H9 (cell line): Measurements from ENCODE around the gene SLC26A6. TPM values are rescaled to one million over a fixed set of nuclear protein-coding genes. Genes with fewer than 3 reads are reported as not detected.

ENCODE experiments used
- DNase-seq: peaks from one replicate; pipeline ENCODE4 v3.0.0-alpha.2; 2017
- H2AFZ ChIP-seq: one replicate; pipeline ENCODE4 v1.6.1; 2013; ENCODE audit warnings: mild to moderate bottlenecking, low read length, control low read depth, moderate library complexity
- H2AK5ac ChIP-seq: 2 replicates; pipeline ENCODE4 v1.6.1; 2013; ENCODE audit warnings: low read length, control low read depth, mixed read lengths; ENCODE audit not compliant: insufficient read length
- H2BK120ac ChIP-seq: one replicate; pipeline ENCODE4 v1.6.1; 2013; ENCODE audit warnings: low read depth, mild to moderate bottlenecking, low read length, control low read depth, inconsistent platforms; ENCODE audit not compliant: poor library complexity, severe bottlenecking
- H2BK12ac ChIP-seq: 2 replicates; pipeline ENCODE4 v1.6.1; 2013; ENCODE audit warnings: low read length, control low read depth, mixed read lengths, low read depth; ENCODE audit not compliant: insufficient read length
- H2BK15ac ChIP-seq: 2 replicates; pipeline ENCODE4 v1.6.1; 2013; ENCODE audit warnings: low read depth, low read length, control low read depth
- H2BK20ac ChIP-seq: one replicate; pipeline ENCODE4 v1.6.1; 2013; ENCODE audit warnings: low read depth, mild to moderate bottlenecking, low read length, control low read depth, inconsistent platforms; ENCODE audit not compliant: poor library complexity, severe bottlenecking
- H2BK5ac ChIP-seq: 2 replicates; pipeline ENCODE4 v1.6.1; 2013; ENCODE audit warnings: low read length, control low read depth, mixed read lengths; ENCODE audit not compliant: insufficient read length
- H3K14ac ChIP-seq: 2 replicates; pipeline ENCODE4 v1.6.1; 2013; ENCODE audit warnings: low read length, control low read depth; ENCODE audit not compliant: insufficient read depth
- H3K18ac ChIP-seq: 2 replicates; pipeline ENCODE4 v1.6.1; 2013; ENCODE audit warnings: low read depth, mild to moderate bottlenecking, mixed read lengths, low read length, control low read depth; ENCODE audit not compliant: insufficient read length
- H3K23ac ChIP-seq: 2 replicates; pipeline ENCODE4 v1.6.1; 2013; ENCODE audit warnings: low read length, control low read depth, mixed read lengths, low read depth; ENCODE audit not compliant: insufficient read length
- H3K23me2 ChIP-seq: 2 replicates; pipeline ENCODE4 v1.6.1; 2013; ENCODE audit warnings: low read depth, mild to moderate bottlenecking, mixed read lengths, low read length, control low read depth; ENCODE audit not compliant: insufficient read length, poor library complexity, severe bottlenecking
- H3K27ac ChIP-seq: 2 replicates; pipeline ENCODE4 v1.5.1; 2013; ENCODE audit warnings: low read length, control low read depth, mixed read lengths, low read depth; ENCODE audit not compliant: insufficient read length
- H3K27me3 ChIP-seq: 2 replicates; pipeline ENCODE4 v1.6.1; 2013; ENCODE audit warnings: low read length, control low read depth, inconsistent platforms; ENCODE audit not compliant: insufficient read depth
- H3K4ac ChIP-seq: 2 replicates; pipeline ENCODE4 v1.6.1; 2013; ENCODE audit warnings: low read depth, mild to moderate bottlenecking, control low read depth, inconsistent platforms, low read length, moderate library complexity
- H3K4me1 ChIP-seq: 2 replicates; pipeline ENCODE4 v1.6.1; 2013; ENCODE audit warnings: low read length, control low read depth, inconsistent platforms; ENCODE audit not compliant: insufficient read depth
- H3K4me2 ChIP-seq: 2 replicates; pipeline ENCODE4 v1.6.1; 2013; ENCODE audit warnings: low read length, control low read depth, mixed read lengths; ENCODE audit not compliant: insufficient read length, insufficient read depth
- H3K56ac ChIP-seq: 2 replicates; pipeline ENCODE4 v1.6.1; 2013; ENCODE audit warnings: low read depth, mild to moderate bottlenecking, mixed read lengths, low read length, control low read depth; ENCODE audit not compliant: insufficient read length
- H3K79me1 ChIP-seq: 2 replicates; pipeline ENCODE4 v1.6.1; 2013; ENCODE audit warnings: low read depth, mild to moderate bottlenecking, moderate library complexity, low read length, control low read depth, inconsistent platforms; ENCODE audit not compliant: insufficient read depth, poor library complexity, severe bottlenecking
- H3K79me2 ChIP-seq: 2 replicates; pipeline ENCODE4 v1.6.1; 2013; ENCODE audit warnings: low read length, control low read depth, inconsistent platforms; ENCODE audit not compliant: insufficient read depth
- H3K9ac ChIP-seq: 2 replicates; pipeline ENCODE4 v1.6.1; 2013; ENCODE audit warnings: low read length, control low read depth, mixed read lengths; ENCODE audit not compliant: insufficient read length; ENCODE audit errors: extremely low read depth
- H3K9me3 ChIP-seq: one replicate; pipeline ENCODE4 v1.6.1; 2013; ENCODE audit warnings: low read depth, low read length, inconsistent platforms; ENCODE audit not compliant: control insufficient read depth
- H3T11ph ChIP-seq: one replicate; pipeline ENCODE4 v1.6.1; 2013; ENCODE audit warnings: mild to moderate bottlenecking, low read length, control low read depth, inconsistent platforms
- H4K20me1 ChIP-seq: one replicate; pipeline ENCODE4 v1.6.1; 2013; ENCODE audit not compliant: control insufficient read depth, insufficient read length, insufficient read depth
- H4K5ac ChIP-seq: 2 replicates; pipeline ENCODE4 v1.6.1; 2013; ENCODE audit warnings: low read depth, mild to moderate bottlenecking, mixed read lengths, low read length, control low read depth; ENCODE audit not compliant: insufficient read length
- H4K8ac ChIP-seq: replicated peaks from 2 replicates; pipeline ENCODE4 v1.6.1; 2013; ENCODE audit warnings: low read length, control low read depth, mixed read lengths, low read depth; ENCODE audit not compliant: insufficient read length
- H4K91ac ChIP-seq: 2 replicates; pipeline ENCODE4 v1.6.1; 2013; ENCODE audit warnings: low read depth, mild to moderate bottlenecking, moderate library complexity, mixed read lengths, low read length, control low read depth; ENCODE audit not compliant: insufficient read length
- H3K27ac Mint-ChIP-seq, 3 experiments: 2 replicates in 2 of 3; 3 replicates in 1 of 3; pipeline ENCODE4 v1.8.0; 2020 to 2021; ENCODE audit warnings: mixed read lengths in 3 of 3, mild to moderate bottlenecking in 1 of 3, moderate library complexity in 1 of 3
- H3K27me3 Mint-ChIP-seq: 2 replicates; pipeline ENCODE4 v1.8.0; 2021; ENCODE audit warnings: low read depth, mild to moderate bottlenecking, moderate library complexity, mixed read lengths
- H3K36me3 Mint-ChIP-seq, 3 experiments: 2 replicates in 2 of 3; 3 replicates in 1 of 3; pipeline ENCODE4 v1.8.0; 2020 to 2021; ENCODE audit warnings: low read depth in 3 of 3, mixed read lengths in 3 of 3; ENCODE audit not compliant: insufficient read depth in 1 of 3
- H3K4me1 Mint-ChIP-seq, 2 experiments: 2 replicates each; pipeline ENCODE4 v1.8.0; 2020; ENCODE audit warnings: mixed read lengths in 2 of 2
- H3K4me3 Mint-ChIP-seq, 2 experiments: 2 replicates in 1 of 2; 3 replicates in 1 of 2; pipeline ENCODE4 v1.8.0; 2020 to 2021; ENCODE audit warnings: mild to moderate bottlenecking in 2 of 2, mixed read lengths in 2 of 2, moderate library complexity in 1 of 2
- H3K9me3 Mint-ChIP-seq, 2 experiments: 2 replicates in 1 of 2; 3 replicates in 1 of 2; pipeline ENCODE4 v1.8.0; 2020; ENCODE audit warnings: mild to moderate bottlenecking in 2 of 2, mixed read lengths in 2 of 2, moderate library complexity in 1 of 2
- CTCF ChIP-seq: fragments of 200-600 bp; sonication (generic); conservative IDR thresholded peaks from 3 replicates; pipeline ENCODE4 v1.8.0; 2021; ENCODE audit warnings: antibody characterized with exemption, mild to moderate bottlenecking
- WGBS: extraction: QIAGEN DNeasy Blood & Tissue Kit; methylation state at CpG from one replicate; pipeline ENCODE4 v1.1.7; 2013; ENCODE audit warnings: missing lambda C conversion rate, low lambda C conversion rate, mixed read lengths; ENCODE audit not compliant: insufficient read length; ENCODE audit errors: extremely low coverage; 5-methylcytosine and 5-hydroxymethylcytosine counted together
- total RNA-seq: library from RNA; stranded (reverse); gene quantifications from 2 replicates; pipeline ENCODE4 v1.2.1, GENCODE V29; 2021

The SLC26A6 gene
- total RNA-seq, 1 experiment from 2014 or later = 61.3 TPM

GRCh38 chr3:48612309-48612708 lies 23.0 kb downstream of the SLC26A6 start:
- Histone ChIP-seq H3K79me1 (no peaks in the 10 kb centered on the region), H2BK20ac (no peak overlapping the region), H4K8ac (no peak overlapping the region), H3K79me2 (peaks cover 6% of the 10 kb centered on the region; the same call in 1 of the 2 replicates), H3K27ac (no peak overlapping the region), H3K23me2 (peaks cover 3% of the 10 kb centered on the region), H3K14ac (no peak overlapping the region), H3K27me3 (no peaks in the 10 kb centered on the region), H4K5ac (no peak overlapping the region), H2BK5ac (no peak overlapping the region), H2BK15ac (no peak overlapping the region), H3K23ac (no peak overlapping the region), H3K9me3 (no peaks in the 10 kb centered on the region), H4K91ac (no peak overlapping the region), H2BK120ac (no peak overlapping the region), H3K4me1 (no peaks in the 10 kb centered on the region), H3K9ac (no peak overlapping the region), H3K4ac (no peak overlapping the region), H3T11ph (no peak overlapping the region), H3K56ac (no peak overlapping the region), H2AK5ac (no peak overlapping the region), H3K4me2 (no peak overlapping the region), H3K18ac (no peak overlapping the region), H2BK12ac (no peak overlapping the region), H4K20me1 (no peaks in the 10 kb centered on the region), H2AFZ (no peak overlapping the region)
- H3K27ac Mint-ChIP-seq = no peak overlapping the region
- TF ChIP-seq CTCF = no peak
- H3K27me3 Mint-ChIP-seq = no peaks in the 10 kb centered on the region
- peaks cover 15 to 34% (median 32%) of the 10 kb centered on the region in 3 experiments for H3K36me3 Mint-ChIP-seq
- DNase-seq = no peak
- no CpG with 5 or more reads among the region's 1 CpG for WGBS
- peaks cover 8 to 11% of the 10 kb centered on the region in 2 experiments for H3K9me3 Mint-ChIP-seq
- H3K4me3 Mint-ChIP-seq = no peak overlapping the region
- peaks cover 12% of the 10 kb centered on the region in 2 experiments for H3K4me1 Mint-ChIP-seq
